ENCODE results near the gene HOXA7.

- TF ChIP-seq CTCF (conservative IDR thresholded peaks at IDR 0.05; ENCODE audit: low read depth in 2 of 2) (no peak), POLR2AphosphoS5 (IDR thresholded peaks at IDR 0.05; ENCODE audit: low read depth) (no peak), EZH2 (IDR thresholded peaks at IDR 0.05; ENCODE audit: low read depth, unreplicated experiment) (peak; percentile 94)
Observed at GRCh38 chr7:27145914-27146412, 10.5 kb downstream of the HOXA7 start.

Data from GM23338 (cell line).